ENCODE data around the gene LIPC. TPM values are rescaled to one million over a fixed set of nuclear protein-coding genes. Genes with fewer than 3 reads are reported as not detected.
A peak's percentile ranks its signal among the peaks of the same experiment; 100 is the strongest.

LIPC gene
- total RNA-seq, 1 experiment from 2014 or later, result 1.6 TPM

DNA sequence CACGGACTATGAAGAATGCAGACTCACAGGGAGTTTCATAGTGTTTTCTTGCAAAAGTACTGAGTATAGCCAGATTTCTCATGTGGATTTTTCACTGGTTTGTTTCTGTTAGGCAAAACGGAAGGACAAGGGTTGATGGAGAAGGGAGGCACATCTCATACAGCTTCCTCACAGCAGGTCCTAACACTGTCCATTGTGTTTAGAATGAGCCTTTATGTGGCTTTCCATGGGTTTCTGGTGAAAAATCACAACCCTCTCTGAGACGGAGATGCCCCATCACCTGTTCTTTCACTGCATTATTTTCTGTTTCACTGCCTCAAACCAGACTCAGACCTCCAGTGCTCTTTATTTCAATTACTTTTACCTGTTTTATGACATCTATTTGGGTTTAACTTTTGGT, 25.0 kb upstream of the LIPC start:
- DNase-seq (ENCODE audit: low read depth), result no peak

DNA sequence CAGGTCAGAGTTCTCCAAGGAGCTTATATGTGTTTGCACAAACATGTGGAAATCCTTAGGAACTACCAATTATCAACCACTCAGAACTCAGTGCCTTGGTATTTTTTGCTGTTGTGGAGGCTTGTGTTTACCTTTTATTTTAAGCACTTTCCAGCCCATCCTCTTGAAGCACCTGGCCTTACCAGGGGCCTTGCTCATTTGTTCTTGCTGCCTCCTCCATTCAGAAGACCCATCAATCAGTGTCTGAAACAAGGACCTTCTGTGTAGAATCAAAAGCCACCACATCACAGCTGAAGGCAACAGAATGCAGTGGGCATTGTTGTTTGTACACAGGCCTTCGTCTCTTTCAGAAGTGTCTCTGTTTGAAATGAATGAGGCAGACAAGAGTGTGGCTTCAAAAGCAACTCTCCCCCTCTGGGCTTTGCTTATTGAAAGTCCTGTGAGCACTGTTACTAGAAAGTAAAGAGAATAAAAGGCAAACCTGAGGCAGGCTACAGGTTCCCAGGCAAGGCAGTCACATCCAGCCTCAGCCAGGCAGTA, 24.5 kb upstream of the LIPC start:
- no peak for DNase-seq (ENCODE audit: low read depth)

DNA sequence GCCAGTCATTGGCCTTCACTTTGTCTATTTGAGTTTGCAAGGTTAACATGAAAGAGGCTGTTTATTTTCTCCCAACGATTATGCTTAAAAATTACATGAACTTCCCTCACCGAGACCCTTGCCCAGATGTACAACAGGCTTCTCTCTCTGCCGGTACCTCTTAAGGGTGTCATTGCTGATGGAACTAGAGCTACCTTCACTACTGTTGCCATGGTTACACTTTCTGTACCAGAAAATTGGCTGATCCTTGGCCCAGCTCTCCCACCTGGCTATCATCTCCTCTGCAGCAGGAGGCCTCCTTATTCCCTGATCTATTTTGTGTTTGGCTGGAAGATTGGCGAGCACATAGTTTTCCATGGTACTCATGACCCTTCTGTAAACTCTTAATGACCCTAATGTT, 24.0 kb upstream of the LIPC start:
- no peak for DNase-seq (ENCODE audit: low read depth)

DNA sequence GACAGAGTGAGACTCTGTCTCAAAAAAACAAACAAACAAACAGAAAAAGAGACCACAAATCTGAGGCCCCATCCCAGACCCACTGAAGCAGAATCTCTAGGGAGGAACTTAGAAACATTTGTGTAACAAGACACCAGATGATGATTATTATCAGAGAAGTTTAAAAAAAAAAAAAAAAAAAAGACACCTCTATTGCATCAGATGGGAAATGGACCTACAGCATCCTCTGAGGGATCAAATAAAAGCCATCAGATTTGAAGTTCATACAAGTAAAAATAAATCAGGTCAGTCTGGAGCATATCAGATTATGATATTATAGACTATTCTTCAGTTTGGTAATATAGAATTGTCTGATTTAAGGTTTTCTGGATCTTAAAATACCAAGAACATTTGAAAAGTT, 21.9 kb upstream of the LIPC start:
- DNase-seq (ENCODE audit: low read depth), result no peak

DNA sequence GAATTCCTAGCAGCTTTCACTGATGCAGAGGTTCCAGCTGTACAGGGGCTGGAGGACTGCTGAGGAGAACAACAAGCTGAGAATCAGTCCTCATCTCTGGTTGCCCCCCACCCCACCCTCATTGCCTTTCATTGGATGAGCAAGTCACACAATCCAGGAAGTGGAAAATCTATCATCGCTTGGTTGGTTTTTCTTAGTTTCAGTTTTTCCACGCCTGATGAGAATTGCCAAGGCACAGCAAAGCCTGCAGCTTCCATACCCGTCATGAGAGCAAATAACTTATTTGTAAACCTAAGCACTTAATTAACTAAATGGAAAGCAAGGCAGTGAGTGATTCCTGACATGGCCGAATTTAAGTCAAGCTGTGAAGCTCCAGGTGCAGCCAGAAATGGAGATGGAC, 21.4 kb upstream of the LIPC start:
- peak; percentile 45 for DNase-seq (ENCODE audit: low read depth)

DNA sequence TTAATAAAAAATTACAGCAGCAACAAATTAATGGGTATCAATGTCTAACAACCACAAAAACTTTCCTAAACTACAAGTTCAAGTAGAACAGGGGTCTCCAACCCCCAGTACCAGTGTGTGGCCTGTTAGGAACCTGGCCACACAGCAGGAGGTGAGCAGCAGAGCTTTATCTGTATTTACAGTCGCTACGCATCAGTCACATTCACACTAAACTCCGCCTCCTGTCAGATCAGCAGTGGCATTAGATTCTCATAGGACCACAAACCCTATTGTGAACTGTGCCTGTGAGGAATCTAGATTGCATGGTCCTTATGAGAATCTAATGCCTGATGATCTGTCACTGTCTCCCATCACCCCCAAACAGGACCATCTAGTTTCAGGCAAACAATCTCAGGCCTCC, 18.5 kb upstream of the LIPC start:
- DNase-seq (ENCODE audit: low read depth), result no peak

DNA sequence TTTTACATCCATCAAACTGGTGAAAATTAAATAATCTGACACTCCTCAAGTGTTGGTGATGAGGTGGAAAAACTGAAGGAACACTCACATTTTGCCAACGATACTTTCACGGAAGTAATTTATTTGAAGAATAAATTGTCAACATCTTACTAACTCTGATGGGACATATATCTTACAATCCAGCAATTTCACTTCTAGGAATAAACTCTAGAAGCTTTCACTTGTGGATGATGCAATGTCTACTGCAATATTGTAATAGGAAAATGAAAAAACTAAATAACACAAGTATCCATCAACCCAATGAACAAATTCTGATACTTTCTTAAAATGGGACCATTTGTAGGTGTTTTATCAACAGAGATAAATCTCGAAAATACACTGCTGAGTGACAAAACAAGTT, 16.2 kb upstream of the LIPC start:
- no peak for DNase-seq (ENCODE audit: low read depth)

DNA sequence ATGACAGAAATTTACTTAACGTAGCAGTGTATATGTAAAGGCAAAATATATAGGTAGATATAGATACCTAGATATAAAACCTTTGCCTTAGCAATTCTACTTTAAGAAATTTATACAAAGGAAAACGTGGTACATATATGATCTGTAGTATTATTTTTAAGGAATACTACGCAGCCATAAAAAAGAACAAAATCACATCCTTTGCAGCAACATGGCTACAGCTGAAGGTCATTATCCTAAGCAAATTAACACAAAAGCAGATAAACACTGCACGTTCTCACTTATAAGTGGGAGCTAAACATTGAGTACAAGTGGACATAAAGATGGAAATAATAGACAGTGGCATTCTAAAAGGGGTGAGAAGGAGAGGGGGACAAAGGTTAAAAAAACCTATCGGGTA, 14.8 kb upstream of the LIPC start:
- no peak for DNase-seq (ENCODE audit: low read depth)

DNA sequence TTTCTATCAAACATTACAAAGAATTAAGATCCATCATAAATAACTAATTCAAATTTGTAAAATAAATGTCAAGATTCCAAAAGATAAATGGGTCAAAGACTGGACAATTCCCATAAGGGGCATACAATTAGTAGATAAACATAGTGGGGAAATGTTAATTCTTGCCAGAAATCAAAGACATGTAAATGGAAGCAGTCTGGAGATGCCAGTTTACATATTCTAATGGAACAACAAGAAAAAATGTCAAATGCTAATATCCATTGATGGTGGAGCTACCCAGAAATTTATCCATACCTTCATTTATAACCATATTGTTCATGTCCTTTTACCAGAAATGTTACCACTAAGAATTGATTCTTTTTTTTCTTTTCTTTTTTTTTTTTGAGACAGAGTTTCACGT, 13.7 kb upstream of the LIPC start:
- no peak for DNase-seq (ENCODE audit: low read depth)

DNA sequence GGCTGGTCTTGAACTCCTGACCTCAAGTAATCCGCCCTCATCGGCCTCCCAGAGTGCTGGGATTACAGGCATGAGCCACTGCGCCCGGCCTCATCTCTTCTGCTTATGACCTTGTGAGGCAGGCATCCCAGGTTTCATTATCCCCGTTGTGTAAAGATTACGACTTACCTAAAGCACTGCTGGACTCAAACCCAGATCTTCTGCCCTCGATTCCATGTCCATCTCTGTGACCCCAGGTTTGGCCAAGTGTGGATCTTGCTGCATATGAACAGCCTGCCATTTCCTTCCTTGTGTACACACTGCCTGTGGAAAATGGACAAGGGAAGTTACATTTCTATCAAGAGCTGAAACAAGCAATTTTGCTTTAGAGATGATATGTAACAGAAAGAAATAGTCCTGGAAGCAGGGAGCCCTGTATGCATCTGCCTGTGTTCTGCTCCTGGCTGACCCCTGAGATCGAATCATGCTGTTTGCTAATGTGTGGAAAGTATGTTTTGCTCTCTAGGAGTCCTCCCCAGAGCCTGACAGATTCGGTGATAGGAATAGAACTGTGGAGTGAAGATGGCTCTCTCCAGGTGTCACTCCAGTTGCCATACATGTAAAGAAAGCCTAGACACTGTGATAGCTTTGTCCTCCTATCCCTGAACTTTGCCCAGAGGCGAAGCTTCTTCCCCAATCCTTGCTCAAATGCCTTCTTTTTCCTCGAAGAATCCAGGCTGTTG, 11.8 kb upstream of the LIPC start:
- no peak for DNase-seq (ENCODE audit: low read depth)

DNA sequence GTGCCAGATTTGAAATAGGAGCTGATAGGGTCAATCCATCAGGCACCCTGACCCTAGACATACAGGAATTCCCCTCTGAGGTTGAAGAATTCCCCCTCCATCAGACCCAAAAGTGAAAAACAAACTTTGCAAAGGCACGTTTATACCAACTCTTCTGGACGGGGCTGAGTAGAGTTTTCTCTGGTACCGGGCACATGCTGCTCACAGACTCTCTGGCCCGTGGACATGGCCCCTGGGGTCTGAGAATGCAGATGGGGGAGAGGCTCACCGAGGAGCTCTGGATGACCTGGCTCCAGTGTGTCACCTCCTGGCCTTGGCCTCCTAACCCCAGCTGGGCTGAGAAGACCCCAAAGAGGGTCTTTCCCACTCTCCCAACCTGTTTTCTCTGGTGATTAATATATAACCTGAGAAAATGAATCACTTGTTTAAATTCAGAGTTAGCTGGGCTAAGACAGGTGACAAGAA, 11.2 kb upstream of the LIPC start:
- no peak for DNase-seq (ENCODE audit: low read depth)

DNA sequence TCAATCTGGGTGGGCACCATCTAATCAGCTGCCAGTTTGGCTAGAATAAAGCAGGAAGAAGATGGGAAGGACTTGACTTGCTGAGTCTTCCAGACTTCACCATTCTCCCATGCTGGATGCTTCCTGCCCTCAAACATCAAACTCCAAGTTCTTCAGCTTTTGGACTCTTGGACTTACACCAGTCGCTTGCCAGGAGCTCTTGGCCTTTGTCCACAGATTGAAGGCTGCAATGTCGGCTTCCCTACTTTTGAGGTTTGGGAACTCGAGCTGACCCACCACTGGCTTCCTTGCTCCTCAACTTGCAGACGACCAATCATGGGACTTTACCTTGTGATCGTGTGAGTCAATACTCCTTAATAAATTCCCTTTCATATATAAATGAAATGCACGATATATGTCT, 8.6 kb upstream of the LIPC start:
- DNase-seq (ENCODE audit: low read depth), result no peak

DNA sequence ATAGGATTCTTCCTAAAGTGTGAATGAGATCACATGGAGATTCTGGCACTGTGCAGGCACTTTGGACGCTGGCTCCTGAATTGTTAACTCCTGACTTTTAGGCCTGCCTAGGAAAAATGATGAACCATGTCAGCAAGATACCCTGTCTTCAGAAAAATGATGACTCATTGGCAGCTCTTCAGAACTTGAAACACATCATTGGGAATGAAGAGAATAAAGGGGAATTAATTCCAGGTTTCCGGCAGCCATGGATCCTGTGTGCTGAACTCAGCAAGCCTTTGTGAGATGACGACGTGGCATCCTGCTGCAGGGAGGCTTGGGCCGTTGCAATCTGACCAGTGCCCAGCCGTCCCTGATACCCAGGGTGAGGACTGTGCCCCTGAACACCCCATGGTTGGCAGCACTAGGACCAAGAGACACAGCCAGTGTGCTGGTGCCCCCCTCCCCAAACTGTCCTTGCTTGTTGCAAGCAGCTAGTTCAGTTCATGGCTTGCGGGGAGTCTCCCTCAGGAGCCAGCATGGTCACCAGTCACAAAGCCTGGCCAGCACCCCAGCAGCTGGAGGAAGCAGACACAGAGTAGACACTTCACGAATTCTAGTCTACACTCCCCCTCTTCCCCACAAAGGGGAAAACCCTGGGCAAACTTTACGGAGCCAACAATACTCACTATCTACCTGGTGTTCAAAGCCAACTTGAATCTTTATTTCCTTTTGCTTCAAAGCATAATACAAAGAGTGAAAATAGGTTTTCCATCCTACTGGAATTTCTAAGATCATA, 7.8 kb upstream of the LIPC start:
- DNase-seq (ENCODE audit: low read depth), result no peak

DNA sequence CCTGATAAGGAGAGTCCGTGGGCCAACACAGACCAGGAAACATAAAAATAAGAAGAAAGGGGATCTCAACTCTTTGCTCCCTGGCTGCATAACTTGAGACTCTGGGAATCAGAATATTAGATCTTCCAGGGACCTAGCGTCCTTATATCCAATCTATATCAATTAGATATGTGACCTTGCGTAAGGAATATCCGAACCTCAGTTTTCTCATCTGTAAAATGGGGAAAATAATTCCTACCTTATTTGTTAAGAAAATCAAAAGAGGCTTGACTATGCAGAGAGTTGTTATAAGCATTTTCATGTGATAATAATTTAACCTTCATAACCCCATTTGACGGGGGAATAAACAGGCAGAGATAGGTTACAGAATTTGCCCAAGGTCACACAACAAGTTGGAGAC, 7.1 kb upstream of the LIPC start:
- no peak for DNase-seq (ENCODE audit: low read depth)

DNA sequence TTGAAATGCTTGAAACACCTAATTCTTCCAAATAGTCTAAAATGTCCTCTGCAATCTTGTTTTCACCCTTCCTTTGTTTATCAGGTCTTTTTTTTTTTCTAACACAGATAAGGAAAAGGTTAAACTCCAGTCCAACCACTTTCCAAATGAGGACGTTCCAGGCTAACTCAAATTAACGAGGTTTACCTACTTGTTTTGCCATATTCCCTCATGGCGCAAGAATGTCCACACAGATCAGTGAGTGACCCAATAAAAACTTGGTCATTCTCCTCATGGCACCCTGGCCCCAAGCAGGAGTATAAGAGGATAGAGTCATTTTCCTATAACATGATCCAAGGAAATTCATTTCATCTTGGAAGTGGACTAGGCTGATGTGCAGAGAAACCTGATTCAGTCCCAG, 6.6 kb upstream of the LIPC start:
- no peak for DNase-seq (ENCODE audit: low read depth)

DNA sequence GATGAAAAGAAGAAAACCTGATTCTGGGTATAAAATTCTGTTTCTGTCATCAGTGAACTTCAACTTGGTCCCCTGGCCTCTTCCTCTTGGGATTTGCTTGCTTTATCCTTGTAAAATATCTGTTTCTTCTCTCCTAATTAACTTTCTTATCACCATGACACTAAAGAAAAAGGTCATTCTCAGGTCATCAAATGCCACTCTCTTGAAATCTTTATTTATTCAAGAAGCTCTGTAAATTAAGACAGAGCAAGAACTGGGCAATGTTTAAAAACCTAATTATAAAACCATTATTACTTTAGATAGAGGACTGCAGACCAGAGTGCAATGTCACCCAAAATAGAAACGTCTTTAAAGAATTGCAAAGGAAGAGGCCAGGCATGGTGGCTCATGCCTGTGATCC, 6.0 kb upstream of the LIPC start:
- DNase-seq (ENCODE audit: low read depth), result no peak

DNA sequence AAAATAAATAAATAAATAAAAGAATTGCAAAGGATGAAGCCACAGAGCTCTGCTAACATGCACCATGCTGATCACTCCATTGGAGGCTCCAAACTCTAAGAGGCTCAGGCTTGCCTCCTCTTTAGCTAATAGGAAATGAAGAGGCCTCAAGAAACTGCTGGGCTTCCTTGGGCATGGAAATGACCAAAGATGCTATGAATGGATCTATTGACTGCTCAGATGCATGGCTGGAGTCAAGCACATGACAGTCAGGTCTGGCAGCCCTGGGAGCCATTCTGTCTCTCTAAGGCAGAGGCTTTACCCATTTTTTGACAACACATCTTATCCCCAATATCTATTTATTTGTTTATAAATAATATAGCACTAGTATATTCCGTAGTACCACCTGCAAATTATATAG, 5.3 kb upstream of the LIPC start:
- DNase-seq (ENCODE audit: low read depth), result no peak

DNA sequence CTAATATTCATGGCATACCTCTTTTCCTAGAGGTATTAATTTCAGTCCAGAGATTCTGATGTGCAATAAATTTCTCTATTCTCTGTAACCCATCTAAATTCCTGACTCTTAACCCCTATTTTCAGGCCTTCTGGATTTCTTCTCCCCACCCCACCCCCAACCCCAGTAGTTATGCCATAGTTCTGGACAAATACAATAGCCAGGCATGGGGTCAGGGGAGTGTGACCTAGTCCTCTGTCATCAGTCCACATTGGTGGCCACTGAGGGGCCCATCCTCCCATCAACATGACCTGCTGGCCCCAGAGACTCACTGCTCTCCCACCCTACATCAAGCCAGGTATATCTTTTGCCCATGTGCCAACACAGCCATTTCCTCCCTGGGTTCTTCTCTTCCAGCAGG, 3.8 kb upstream of the LIPC start:
- no peak for DNase-seq (ENCODE audit: low read depth)

DNA sequence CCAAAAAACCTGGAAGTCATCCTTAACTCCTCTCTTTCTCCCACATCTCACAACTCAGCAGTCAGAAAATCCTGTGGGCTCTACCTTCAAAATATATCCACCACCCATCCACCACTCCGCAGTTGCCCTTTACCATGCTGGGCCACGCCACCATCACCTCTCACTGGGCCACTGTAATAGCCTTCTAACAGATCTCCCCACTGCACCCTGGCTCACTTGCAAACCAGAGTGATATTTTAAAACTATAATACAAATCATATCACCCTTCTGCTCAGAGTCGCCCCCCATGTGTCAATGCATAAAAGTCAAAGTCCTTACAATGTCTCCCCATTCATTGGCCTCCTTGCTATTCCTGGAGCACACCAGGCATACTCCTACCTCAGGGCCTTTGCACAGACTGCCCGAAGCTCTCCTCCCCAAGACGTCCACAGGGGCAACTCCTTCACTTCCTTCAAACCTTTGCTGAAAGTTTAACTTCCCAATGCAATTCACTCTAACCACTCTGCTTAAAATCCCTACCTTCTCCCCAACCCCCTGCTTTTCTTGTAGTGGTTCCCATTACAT, 1.5 kb upstream of the LIPC start:
- no peak for DNase-seq (ENCODE audit: low read depth)

DNA sequence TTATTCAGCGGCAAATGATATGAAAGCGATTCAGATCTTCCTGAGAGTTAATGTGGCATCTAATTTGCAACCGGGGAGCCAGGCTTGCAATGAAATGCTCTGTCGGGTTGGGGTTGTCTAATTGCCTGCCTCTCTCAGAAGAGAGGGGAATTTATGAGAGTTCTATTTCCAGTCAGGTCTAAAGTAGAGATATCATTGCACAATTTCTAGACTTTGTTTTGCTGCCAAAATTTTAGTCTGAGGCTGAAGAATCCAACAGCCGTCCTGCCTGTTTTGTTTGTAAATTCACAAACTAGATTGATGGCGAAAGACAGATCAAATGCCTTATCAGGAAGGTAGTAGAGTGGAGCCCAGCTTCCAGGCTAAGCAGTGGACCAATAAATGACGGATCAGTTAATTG, 610 bp downstream of the LIPC start:
- no peak for DNase-seq (ENCODE audit: low read depth)

DNA sequence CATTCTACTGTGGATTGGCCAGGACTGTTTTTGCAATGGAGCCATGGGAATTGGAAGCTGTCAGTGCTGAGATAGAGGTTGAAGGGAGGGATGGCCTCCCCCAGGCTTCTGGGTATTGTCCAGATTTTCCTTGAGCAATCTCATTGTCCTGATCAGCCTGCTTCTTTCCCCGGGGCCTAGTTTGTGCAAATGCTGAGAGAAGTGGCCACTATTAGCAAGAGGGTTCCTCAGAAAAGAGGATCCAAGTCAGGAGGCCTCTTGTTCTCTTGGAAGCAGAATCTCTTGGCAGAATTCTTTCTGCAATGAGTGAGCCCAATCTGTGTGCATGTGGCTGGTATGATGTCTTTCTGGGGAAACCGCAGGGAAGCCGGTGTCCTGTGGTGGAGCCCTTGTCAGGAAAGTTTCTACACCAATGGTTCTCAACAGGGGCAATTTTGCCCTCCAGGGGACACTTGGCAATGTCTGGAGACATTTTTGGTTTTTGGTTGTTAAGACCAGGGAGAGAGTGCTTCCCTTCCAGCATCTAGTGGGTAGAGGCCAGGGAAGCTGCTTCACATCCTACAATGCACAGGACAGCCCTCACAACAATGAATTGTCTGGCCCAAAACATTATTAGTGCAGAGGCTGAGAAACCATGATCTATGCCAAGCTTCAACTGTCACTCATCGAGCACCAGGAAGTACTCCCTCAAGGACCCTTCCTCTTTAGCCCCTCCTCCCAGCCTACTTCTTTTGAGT, 2.0 kb downstream of the LIPC start:
- DNase-seq (ENCODE audit: low read depth), result no peak

DNA sequence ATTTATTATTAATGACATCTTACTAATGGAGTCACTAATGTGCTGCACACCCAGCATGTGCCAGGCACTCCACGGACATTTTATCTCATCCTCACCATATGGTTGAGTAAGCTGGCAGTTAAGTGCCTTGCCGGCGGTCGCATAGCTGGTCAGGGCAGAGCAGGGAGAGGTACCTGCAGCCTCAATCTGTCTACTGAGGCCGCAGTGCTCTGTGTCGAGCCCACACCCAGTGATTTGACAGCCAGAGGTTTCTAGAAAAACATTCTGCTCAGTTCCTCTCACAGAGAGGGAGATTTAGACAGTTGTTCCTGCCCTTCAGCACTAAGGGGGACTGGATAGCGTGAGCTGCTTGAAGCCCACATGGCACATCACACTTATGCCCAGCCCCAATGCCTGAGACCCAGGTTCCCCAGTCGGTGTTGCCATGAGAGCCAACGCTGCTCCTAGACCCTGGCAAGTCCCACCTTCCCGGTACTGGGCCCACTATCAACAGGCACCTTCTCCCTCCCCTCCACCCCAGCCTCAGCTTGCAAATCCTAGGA, 2.6 kb downstream of the LIPC start:
- no peak for DNase-seq (ENCODE audit: low read depth)
